MV-4-11 (cell line): ENCODE results near the gene RNF220.
"Not testable (repeated sequence)": the region's sequence is repeated elsewhere in the genome, so short reads cannot be mapped to it uniquely, and the experiment has no call there.

Source experiments
- DNase-seq: peaks from one replicate; lab custom pipeline; 2025; lab: John Stamatoyannopoulos, UW

Gene RNF220

DNA sequence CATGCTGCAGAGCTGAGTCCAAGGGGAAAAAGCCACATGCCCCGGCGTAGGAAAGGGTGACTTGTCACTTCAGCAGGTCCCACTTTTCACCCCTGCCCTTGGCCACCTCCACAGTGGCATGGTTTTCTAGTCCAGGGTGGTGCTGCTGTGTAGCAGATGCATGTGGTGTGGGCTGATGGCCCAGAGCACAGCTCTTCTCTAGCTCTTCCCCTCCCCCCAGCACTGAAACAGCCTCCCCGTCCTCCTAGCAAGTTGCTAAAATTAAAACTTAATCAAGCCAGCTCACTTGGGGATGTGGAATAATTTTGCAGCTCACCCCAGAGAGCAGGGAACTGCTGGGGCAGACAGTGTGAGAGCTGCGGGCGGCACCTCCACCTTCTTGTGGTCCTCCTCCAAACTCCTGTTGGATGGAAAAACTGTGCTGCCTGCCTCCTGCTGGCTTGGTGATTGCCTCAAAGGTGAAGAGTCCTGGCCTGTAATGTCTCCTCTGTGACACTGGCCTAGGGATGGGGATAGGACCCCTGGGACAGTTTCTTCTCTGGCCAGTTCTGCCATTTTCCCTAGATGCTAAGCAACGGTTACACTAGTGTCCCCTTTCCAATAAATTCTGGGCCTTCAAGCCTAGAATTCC, 91.6 kb downstream of the RNF220 start:
- no peak for DNase-seq

DNA sequence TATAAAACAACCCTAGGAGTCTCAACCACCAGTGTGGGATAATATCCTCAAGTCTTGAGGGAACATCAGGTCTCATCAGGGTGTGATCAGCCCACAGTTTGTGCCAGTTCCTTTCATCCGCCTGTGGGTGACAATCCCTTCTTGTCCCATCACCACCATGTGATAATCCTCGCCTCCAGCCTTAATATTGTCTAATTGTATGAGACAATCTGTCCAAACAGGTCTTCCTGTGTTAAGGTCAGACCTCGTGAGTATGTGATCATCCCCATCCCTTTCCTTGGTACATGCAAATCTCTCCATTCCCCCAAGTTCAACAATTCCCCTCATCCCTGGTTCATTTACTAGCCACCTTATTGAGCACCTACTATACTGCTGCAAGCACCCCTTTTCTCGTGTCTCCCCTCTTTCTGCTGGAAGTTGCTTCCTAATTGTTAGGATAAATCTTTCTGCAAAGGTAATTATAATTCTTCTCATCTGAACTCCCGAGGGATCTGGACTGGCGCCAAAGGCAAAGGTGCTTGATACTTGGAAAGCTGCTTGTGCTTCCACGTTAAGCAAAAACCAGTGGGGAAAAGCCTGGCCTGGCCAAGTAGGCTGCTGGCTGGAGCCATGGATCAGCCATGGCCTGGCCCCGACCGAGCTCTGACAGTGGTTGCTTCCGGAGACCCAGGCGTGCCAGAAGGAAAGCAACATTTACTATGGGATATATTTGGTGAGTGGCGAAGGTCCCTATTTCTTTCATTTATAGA, 92.5 kb downstream of the RNF220 start:
- DNase-seq, result no peak

DNA sequence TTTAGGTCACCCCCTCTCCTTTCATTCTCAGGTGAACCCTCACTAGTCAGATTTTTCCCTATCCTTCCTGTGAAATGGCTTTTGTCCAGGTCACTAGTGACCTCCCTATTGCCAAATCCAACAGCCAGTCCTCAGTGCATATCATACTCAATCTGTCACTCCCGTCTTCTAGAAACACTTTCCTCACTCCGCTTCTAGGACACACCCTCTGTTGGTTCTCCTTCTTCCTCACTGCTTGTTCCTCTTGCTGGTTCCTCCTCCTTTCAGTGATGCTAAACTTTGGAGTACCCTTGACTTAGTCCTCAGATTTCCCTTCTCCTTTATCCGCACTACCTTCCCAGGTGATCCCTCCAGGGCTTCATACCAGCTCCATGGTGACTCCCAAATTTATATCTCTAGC, 94.3 kb downstream of the RNF220 start:
- DNase-seq, result peak; percentile 5

DNA sequence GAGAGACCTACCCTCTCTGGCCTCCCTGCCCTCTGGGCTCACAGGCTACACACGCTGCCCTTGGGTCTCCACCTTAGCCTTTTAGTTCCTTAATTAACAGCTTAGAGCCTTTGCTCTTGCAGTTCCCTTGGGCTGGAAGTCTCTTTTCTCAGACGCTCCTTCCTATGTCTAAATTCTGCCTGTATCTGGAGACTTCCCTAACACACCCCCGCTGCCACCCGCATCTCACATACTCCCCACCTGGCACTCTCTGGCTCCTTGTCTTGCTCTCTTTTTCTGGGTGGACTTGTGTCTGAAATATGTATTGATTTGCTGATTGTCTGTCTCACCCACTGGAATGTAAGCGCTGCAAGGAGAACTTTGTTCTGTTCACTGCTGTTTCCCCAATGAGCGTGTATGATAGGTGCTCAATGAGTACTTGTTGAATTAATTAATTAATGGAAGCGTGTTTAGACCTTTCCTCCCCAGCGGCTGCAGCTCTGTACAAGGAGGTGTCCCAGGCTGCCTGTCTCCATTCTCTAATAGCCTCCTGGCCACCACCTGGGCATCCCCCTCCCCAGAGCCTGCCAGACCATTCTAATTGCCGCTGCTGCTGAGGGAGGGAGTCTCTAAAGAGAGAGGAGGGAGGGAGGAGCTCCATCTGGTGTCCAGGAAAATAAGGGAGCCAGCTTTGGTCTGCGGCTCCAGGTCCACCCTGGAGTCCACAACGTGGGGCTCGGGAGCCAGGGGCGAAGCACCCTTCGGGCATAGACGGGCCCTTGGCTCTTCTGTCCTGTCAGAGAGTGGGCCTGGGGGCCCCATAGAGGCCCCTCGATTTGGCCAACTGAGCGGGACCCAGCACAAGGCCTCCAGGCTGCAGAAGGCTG, 95.4 kb downstream of the RNF220 start:
- DNase-seq, result no peak

DNA sequence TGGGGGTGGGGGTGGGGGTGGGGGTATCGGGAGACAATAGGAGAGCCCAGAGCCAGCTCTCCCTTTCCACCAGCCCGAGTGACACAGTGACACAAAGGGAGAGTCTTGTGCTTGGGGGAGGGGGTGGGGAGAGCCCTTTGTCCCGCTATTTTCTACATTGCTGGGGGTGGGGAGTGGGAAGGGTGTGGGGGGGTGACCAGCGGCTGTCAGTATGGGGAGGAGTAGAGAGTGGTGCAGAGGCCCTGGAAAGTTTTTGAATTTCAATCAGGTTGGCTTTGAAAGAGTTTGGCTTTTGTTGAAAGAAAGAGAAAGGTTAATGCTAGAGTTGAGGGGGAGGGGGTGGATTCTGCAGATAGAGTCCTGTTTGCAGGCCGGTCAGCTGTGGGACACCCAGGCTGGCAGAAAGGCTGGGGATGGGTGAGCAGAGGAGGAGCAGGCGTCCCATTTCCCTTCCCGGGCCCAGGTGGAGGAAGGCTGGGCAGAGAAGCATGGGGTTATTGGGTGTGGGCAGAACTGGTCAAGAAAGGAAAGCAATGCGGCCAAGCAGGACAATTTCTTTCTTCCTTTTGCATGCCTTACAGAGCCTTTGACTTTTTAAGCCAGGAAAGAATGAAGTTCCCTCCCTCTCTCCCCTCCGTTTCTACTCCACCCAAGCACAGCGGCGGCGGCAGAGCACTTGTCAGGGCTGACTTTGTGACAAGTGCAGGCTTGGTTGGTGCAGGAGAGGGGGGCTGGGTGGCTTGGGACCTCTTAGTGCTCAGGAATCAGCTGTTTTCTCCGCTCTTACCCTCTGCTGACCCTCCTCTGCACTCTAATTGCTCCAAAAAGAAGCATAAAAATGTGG, 96.2 kb downstream of the RNF220 start:
- no peak for DNase-seq

DNA sequence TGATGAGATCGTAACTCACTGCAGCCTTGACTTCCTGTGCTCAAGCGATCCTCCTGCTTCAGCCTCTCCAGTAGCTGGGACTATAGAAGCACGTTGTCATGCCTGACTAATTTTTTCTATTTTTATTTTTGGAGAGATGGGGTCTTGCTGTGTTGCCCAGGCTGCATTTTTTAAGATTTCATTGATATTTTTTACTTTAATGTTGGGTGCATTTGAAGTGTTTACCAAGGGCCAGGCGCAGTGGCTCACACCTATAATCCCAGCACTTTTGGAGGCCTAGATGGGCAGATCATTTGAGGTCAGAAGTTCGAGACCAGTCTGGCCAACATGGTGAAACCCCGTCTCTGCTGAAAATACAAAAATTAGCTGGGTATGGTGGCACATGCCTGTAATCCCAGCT, 97.8 kb downstream of the RNF220 start:
- not testable (repeated sequence) for DNase-seq

DNA sequence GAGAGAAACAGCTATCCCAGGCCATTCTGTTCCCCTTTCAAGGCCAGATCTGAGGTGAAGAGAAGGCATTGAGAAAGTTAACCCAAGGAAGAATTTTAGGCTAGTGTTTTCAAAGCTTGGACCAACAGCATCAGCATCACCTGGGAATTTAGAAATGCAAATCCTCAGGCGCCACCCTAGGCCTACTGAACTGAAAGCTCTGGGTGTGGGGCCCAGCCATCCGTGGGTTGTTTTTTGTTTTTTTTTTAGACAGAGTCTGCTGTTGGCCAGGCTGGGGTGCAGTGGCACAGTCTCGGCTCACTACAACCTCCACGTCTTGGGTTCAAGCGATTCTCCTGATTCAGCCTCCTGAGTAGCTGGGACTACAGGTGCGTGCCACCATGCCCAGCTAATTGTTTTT, 98.6 kb downstream of the RNF220 start:
- no peak for DNase-seq

DNA sequence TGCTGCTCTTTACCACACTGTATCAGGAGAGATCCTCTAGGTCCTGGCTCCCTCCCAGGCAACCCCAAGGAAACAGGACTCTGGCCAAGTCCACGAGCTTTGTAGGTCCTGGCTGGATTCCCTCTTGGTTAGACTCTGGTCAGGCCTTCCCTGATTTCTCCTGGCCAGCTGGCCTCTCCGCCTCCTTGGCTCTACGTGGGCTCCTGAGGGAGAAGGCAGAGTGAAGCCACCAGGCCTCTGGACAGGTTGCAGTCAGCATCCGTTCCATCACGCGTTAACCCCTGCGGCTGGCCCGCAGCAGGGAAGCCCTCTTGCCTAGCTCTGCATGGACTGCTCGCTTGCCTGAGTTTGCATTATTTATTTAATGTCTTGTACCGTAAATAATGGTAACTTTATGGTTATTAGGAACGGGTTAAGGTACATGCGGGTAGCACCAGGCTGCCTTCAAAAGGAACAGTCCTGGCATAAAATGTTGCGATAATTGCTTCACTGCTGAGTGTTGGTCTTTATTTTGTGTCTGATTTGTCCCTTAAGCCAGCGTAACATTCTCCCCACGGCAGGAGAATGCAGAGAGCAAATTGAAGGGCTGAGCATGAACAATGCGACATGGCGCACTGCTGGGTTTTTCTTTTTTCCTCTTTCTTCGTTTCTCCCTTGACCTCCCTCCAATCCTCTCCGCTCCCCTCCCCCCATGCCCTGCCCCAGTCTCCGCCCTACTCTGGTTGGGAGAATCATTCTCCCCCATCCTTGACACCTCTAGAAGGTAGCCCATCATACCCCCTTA, 100.3 kb downstream of the RNF220 start:
- DNase-seq, result no peak

DNA sequence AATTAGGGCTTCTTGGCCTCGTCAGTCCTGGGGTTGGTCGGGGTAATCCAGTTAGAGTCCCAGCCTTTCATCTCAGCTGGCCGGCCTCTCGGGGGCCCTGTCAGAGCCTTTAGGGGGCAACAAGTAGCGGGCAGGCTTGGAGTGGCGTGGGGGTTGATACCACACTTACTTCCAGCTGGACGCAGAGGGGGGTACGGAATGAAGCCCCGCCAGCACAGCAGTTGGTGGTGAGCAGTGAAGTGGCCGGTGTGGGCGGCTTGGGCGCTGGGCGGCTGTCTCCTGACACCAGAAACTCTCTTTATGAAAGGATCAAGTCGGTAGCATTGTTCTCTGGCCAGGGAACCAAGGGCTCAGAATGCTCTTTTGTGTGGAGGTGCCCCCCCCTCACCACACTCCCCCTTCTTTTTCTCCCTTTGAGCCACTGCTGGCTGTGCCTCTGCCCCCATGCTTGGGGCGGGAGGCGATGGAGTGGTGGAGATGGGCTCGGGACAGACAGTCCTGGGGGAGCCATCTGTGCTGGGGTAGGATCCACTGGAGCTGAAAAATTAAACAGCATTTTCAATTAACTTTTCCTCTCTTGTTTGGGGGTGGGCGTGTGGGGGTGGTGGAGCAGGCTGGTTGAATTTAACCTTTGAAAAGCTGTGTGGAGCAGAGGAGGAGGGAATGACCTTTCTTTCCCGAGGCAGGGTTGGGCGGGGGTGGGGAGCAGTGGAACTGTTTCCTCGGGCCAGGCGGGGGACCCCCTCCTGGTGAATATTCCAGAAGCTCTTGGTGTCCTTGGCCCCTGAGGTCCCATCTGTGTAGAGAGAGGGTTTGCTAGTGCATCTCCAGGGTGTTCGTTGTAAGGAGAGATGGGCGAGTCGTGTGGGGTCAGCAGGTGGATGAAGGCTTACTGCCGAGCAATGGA, 102.7 kb downstream of the RNF220 start:
- no peak for DNase-seq

DNA sequence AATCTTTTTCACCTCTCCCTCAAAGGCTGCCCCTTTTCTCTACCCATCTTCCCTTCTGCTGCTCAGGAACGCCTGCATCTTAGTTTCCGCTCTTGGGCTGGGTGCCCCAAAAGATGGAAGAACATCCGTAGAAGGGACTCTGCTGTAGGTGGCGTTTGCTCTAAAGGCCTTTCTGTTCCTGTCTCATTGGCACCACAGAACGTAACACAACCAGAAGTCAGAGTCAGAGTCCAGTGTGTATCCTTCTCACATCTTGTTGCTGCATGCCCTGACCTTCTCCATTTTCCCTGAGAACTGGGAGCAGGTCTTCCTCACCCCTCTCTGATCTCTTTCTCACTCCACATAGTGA, 103.3 kb downstream of the RNF220 start:
- no peak for DNase-seq

DNA sequence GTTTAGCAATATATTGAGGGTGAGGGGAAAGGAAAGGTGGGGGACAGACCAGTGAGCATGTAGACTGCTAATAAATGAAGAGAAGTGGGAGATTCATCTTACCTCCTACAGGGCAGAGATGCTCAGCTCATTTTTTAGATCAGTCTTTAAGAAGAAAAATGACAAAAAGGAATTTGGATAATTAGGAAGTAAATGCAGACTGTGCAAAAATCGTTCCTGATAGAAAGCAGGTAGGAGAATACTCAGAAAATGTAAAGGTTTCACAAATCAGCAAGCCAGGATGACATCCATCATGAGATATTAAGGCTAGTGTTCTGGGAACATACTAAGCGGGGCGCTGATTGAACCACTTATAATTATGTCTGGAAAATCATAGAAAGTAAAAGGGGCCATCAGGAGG, 106.3 kb downstream of the RNF220 start:
- DNase-seq, result no peak

DNA sequence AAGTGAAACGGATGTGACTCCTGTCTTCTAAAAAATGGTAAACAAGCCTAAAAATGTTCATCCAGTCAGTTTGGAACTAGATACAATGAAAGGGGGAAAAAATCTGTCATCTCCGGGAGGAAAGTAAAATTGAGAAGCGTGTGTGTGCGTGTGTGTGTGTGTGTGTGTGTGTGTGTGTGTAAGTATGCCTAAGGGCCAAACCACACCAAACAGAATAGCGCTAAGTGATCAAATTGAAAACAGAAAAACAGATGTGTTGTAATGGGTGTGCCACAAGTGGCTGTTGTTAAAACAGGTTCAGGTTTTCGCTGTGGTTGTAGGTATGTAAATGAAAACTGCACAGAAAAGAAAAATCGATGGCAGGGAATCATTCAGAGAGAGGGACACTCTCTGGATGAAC, 106.7 kb downstream of the RNF220 start:
- no peak for DNase-seq

DNA sequence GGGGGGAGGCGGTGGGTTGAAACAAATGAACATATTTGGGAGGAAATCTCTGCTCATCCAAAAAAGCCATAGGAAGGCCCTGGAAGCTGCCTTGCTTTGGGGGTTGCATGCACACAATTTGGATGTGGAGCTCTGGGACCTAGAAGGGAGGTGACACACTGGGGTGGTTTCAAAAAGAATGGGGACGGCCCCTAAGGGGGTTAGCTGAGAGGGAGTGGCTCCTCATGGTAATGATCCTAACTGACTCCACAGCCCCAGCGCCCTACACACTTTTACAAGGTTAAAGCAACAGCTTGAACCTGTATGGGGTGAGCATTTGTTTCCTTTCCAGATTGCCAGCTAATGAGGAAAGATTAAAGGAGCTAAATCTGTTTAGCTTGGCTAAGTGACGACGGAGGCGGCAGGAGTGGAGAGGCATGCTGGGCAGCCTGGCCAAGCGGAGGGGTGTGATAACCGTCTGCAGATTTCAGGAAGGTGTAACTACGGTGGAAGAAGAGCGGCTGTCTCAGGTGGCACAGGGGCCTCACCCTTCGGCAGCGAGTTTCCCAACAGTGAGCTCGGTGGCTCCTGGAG, 107.3 kb downstream of the RNF220 start:
- DNase-seq, result no peak

DNA sequence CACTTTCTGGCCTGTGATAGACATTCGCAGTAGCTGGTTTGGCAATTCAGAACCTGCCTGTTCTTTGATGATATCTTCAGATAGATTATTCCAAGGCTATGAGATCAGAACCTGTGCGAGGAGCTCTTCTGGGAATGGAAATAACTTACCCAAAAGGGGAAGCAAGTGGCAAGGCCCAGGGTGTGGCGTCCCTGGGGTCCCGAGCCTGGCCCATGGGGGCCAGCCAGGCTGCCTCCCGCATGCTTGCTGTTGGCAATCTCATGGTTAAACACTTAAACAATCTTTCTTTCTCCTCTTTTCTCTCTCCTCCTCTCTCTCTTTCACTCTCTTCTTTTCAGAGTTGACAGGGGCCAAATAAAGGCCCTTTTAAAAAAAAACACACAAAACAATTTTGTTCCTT, 108.1 kb downstream of the RNF220 start:
- no peak for DNase-seq

DNA sequence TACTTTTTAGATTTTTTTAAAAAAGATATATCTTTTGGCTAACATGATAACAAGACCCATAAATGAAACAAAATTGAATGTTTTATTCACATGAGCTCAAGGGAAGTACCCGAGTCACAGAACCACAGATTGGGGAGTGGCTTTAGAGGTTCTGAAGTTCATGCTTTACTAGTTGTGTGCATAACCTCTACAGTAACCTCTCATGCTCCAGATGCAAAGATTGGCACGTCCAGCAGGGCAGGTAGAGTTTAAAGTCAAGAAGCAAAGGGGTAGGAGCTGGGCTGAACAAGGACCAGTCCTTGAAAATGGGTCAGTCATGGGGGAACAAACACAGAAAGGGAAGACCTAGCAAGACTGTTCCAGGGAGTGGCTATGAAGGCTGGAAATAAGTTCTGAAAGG, 109.6 kb downstream of the RNF220 start:
- DNase-seq, result no peak

DNA sequence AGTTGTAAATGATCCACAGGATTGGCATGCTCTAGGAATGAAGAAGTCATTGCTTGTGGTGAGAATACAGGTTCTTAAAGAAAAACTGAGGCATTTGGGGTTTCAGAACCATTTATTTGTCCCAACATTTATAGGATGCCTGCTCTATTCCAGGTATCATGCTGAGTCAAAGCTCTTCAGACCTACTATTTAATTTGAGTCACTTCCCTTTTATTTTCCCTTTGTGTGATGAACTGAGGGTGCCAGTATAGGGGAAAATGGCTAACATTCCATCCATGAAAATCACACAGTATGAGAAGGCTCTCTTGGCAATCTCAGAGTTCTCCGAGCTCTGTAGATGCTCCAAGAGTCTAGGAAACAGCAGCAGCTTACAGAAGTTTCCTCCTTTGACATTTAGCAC, 110.4 kb downstream of the RNF220 start:
- DNase-seq, result no peak

DNA sequence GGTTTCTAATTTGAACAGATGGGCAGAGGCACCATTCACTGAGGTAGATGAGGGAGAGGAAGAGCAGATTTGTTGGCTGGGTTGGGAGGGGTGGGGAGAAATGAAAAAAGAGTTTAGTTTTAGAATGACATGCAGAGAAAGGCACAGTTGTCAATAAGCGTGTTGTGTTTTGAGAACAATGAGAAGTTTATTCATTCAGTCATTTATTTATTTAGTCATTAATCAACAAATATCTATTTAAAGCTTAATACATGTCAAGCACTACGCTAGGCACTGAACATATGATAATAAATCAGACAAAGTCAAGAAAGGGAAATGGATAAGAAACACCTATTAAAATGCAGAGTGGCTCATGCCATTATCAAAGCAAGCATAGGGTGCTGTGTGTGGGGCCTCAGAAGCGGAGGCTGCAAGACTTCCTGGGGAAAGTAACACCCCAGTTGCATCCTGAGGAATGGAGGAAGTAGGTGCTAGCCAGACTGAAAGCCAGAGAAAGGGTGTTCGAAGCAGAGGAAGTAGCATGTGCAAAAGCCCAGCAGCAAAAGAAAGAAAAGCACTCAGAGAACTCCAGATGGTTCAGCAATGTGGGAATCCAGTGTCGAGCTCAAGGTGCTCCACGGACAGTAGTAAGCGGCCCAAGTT, 114.1 kb downstream of the RNF220 start:
- peak; percentile 14 for DNase-seq

DNA sequence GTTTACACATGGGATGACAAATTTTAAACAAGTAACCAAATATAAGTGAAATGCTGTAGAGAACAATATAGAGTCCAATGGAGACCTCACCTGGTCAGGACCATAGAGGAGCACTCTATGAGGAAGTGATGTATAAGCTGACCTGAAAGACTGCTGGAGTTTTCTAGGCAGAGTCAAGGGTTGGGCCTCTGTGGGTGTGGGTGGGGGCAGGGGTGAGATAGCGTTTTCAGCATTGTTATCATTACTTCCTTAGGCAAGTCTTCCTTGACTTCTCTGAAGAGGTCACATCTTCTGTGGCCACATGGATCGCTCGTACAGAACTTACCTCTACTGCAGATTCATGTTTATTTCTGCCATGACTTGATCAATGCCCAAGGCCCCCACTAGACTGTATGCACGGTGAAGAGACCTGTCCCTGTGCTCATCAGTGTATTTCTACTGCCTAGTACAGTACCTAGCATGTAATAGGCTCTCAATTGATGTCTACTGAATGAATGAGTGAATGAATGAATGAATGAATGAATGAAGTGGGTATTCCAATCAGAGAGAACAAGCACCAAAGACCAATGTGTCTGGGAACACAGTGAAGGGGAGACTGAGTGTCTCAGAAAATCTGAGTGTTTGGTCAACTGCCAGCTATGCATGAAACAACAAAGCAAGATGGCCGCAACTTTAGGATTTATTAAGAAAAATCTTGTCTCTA, 116.5 kb downstream of the RNF220 start:
- no peak for DNase-seq
